K562 (cell line): ENCODE results near the gene CYS1. TPM values are rescaled to one million over a fixed set of nuclear protein-coding genes. Genes with fewer than 3 reads are reported as not detected.

Source experiments
- CHD7 ChIP-seq: fragments of 200-600 bp; sonication (generic); IDR thresholded peaks from one replicate; pipeline ENCODE4 v1.6.1; 2012; ENCODE audit warnings: mild to moderate bottlenecking, low read depth, low read length, inconsistent platforms
- ERF ChIP-seq: fragments of 450-650 bp; formaldehyde crosslinking; IDR thresholded peaks from 2 replicates; pipeline ENCODE4 v1.4.0; 2020; ENCODE audit warnings: mild to moderate bottlenecking, mixed read lengths
- FOXA1 ChIP-seq: fragments of 450-650 bp; IDR thresholded peaks from 2 replicates; pipeline ENCODE4 v1.6.1; 2016; ENCODE audit warnings: mild to moderate bottlenecking, borderline replicate concordance
- FOXK2 ChIP-seq, 2 experiments: fragments of 450-650 bp; IDR thresholded peaks in 1 of 2; conservative IDR thresholded peaks in 1 of 2; 2 replicates each; pipeline ENCODE4 v1.6.1; 2016; ENCODE audit warnings: low read depth in 2 of 2, mild to moderate bottlenecking in 1 of 2
- MED1 ChIP-seq: sonication (generic); formaldehyde crosslinking; IDR thresholded peaks from 2 replicates; pipeline ENCODE4 v1.8.1; 2023; ENCODE audit warnings: missing genetic modification reagents, borderline replicate concordance
- MEF2D ChIP-seq: conservative IDR thresholded peaks from 2 replicates; pipeline ENCODE4 v1.6.1; 2016; ENCODE audit warnings: low read depth, missing genetic modification characterization, missing compliant biosample characterization
- NR3C1 ChIP-seq: sonication (generic); formaldehyde crosslinking; IDR thresholded peaks from 2 replicates; pipeline ENCODE4 v1.8.1; 2022; ENCODE audit warnings: missing genetic modification reagents
- SMARCA5 ChIP-seq: fragments of 450-650 bp; IDR thresholded peaks from 2 replicates; pipeline ENCODE4 v1.6.1; 2016
- SOX6 ChIP-seq: fragments of 450-650 bp; IDR thresholded peaks from 2 replicates; pipeline ENCODE4 v1.6.1; 2014; ENCODE audit warnings: mild to moderate bottlenecking
- TRIM28 ChIP-seq: fragments of 450-650 bp; IDR thresholded peaks from 2 replicates; pipeline ENCODE4 v1.6.1; 2017
- ZBTB33 ChIP-seq: sonication (generic); formaldehyde crosslinking; IDR thresholded peaks from 2 replicates; pipeline ENCODE4 v1.8.1; 2023; ENCODE audit warnings: mild to moderate bottlenecking, missing genetic modification reagents
- ZNF512 ChIP-seq: IDR thresholded peaks from 2 replicates; pipeline ENCODE4 v1.6.1; 2016; ENCODE audit warnings: missing genetic modification characterization, missing compliant biosample characterization
- polyA plus RNA-seq, 8 experiments: library from polyadenylated mRNA; depleted of rRNA in 4 of 8; stranded (reverse) in 5 of 8; unstranded in 3 of 8; fragments of >200 nt; fragmentation: Nextera tagmentation in 2 of 8; fragmentation: Illumina TruSeq in 1 of 8; extraction: Ambion mirVana in 2 of 8; extraction: Trizol in 1 of 8; gene quantifications; 2 replicates each; pipeline versions ENCODE4 v1.2.1 to v1.2.3, GENCODE V29; 2011 to 2014; ENCODE audit warnings: inconsistent platforms in 1 of 8, missing spikeins in 1 of 8
- total RNA-seq, 7 experiments: library from RNA; depleted of rRNA in 6 of 7; stranded (reverse); fragments of >200 nt in 6 of 7; fragmentation: Illumina TruSeq in 2 of 7; extraction: Trizol in 2 of 7; gene quantifications; 2 replicates each; pipeline versions ENCODE4 v1.2.1 to v1.2.3, GENCODE V29; 2011 to 2021; ENCODE audit warnings: low replicate concordance in 1 of 7

Gene CYS1
- total and polyA plus RNA-seq, 9 of the 15 experiments (the other 6 are each of a cell fraction or from before 2014, with no cell fraction given), result 0.11 to 0.13 TPM; not detected in 7

DNA sequence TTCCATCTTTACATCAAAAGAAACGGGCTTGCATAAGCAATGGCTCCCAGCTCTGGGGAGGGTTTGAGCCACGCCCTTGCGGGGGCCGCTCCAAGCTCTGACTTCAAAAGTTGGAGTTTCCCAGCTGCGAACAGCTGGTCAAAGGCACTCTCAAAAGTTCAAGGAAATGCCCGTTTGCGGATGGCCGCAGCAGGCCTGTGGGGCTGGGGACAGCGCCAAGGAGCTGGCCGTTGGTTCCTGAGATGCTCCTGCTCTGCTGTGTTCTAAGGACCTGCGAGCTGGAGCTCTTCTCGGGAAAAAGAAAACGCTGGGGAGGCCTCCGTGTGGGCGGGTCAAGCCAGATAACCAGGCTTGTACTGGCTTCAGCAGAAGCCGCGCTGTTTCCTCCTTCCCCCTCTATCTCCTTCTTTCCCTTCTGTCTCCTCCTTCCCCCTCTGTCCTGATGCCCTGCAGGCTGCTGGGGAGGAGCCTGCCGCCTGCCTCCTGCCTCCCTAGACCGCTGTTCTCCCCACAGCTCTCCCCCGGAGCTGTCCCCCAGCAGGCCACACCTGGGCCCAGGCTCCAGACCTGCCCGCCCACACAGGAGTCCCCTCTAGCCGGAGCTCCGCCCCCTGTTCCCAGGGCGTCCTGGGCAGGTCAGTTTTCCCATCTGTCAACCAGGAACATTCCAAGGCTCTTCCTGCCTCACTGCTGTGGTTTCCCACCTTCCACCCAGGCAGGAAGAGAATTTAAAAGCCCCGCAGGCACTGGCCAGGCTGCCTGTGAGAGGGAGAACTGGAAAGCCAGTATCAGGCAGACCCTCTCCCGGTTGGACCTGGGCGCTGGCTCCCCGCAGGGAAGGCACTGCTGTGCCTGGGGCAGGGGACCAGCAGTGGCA, 22.7 kb downstream of the CYS1 start (continued):
- TF ChIP-seq SMARCA5, result no peak
- TF ChIP-seq SOX6, result no peak
- no peak for TF ChIP-seq ZBTB33
- TF ChIP-seq CHD7, result no peak
- no peak for TF ChIP-seq MED1 (CRISPR knock-in tag)
- no peak for TF ChIP-seq MEF2D
- no peak for TF ChIP-seq ERF (CRISPR knock-in tag)
- no peak for TF ChIP-seq FOXK2 (conservative IDR thresholded peaks at IDR 0.05 in 1 of 2, IDR thresholded peaks at IDR 0.05 in 1 of 2; ENCODE audit: low read depth in 2 of 2)
- no peak for TF ChIP-seq ZNF512 (tag)
- no peak for TF ChIP-seq TRIM28
- no peak for TF ChIP-seq NR3C1 (CRISPR knock-in tag)
- TF ChIP-seq FOXA1, result no peak
